ENCODE results near the gene PHLPP1.

- TF ChIP-seq, protein P1, sequence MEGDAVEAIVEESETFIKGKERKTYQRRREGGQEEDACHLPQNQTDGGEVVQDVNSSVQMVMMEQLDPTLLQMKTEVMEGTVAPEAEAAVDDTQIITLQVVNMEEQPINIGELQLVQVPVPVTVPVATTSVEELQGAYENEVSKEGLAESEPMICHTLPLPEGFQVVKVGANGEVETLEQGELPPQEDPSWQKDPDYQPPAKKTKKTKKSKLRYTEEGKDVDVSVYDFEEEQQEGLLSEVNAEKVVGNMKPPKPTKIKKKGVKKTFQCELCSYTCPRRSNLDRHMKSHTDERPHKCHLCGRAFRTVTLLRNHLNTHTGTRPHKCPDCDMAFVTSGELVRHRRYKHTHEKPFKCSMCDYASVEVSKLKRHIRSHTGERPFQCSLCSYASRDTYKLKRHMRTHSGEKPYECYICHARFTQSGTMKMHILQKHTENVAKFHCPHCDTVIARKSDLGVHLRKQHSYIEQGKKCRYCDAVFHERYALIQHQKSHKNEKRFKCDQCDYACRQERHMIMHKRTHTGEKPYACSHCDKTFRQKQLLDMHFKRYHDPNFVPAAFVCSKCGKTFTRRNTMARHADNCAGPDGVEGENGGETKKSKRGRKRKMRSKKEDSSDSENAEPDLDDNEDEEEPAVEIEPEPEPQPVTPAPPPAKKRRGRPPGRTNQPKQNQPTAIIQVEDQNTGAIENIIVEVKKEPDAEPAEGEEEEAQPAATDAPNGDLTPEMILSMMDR (IDR thresholded peaks at IDR 0.05; ENCODE audit: insufficient read depth, low read depth, low read length), result no peak
- no peak for TF ChIP-seq EZH2 (IDR thresholded peaks at IDR 0.05; ENCODE audit: insufficient read depth, low read length)
Measured at GRCh38 chr18:63004466-63005089, 289.2 kb downstream of the PHLPP1 start.

All from astrocyte (in vitro differentiated cells and primary cell).